Ascending aorta (tissue), 2 donors: Measurements from ENCODE around the gene HTR2B. TPM values are rescaled to one million over a fixed set of nuclear protein-coding genes. Genes with fewer than 3 reads are reported as not detected.
A peak's percentile ranks its signal among the peaks of the same experiment; 100 is the strongest.

ENCODE experiments used
- DNase-seq, 2 donors: peaks; one replicate each; pipeline ENCODE4 v3.0.0-alpha.2; 2019; ENCODE audit warnings: low spot score in 2 of 2
- H3K27ac ChIP-seq, 2 donors: fragments of 200-600 bp; sonication (generic); one replicate each; pipeline ENCODE4 v1.5.1; 2016 to 2017; ENCODE audit warnings: mild to moderate bottlenecking in 1 of 2
- H3K27me3 ChIP-seq: fragments of 200-600 bp; sonication (generic); one replicate; pipeline ENCODE4 v1.5.1; 2017
- H3K36me3 ChIP-seq, 2 donors: fragments of 200-600 bp; sonication (generic); one replicate each; pipeline ENCODE4 v1.5.1; 2016
- H3K4me1 ChIP-seq, 2 donors: fragments of 200-600 bp; sonication (generic); one replicate each; pipeline ENCODE4 v1.5.1; 2016 to 2017; ENCODE audit warnings: mild to moderate bottlenecking in 1 of 2
- H3K4me3 ChIP-seq, 2 donors: fragments of 200-600 bp; sonication (generic); one replicate each; pipeline ENCODE4 v1.5.1; 2016 to 2017; ENCODE audit warnings: mild to moderate bottlenecking in 1 of 2
- H3K9me3 ChIP-seq, 2 donors: fragments of 200-600 bp; sonication (generic); one replicate each; pipeline ENCODE4 v1.5.1; 2016
- CTCF ChIP-seq, 3 experiments: fragments of 200-600 bp in 2 of 3; fragments of 450-650 bp in 1 of 3; sonication (generic) in 2 of 3; IDR thresholded peaks; one replicate each; pipeline ENCODE4 v1.5.1; 2016 to 2019; ENCODE audit warnings: antibody characterized with exemption in 3 of 3, mild to moderate bottlenecking in 1 of 3, moderate library complexity in 1 of 3
- intact Hi-C: fragments of 100-400 bp; cut with DNase I; formaldehyde crosslinking; loops from one replicate; pipeline ENCODE4 v1.15.1; 2023
- total RNA-seq: library from RNA; depleted of rRNA; stranded (reverse); fragments of >200 nt; gene quantifications from one replicate; pipeline ENCODE4 v1.1.0, GENCODE V29; 2016

HTR2B gene
- total RNA-seq, 1 donor from 2014 or later = 0.75 TPM

GRCh38 chr2:231168460-231169139, 43.8 kb upstream of the HTR2B start:
- Histone ChIP-seq H3K4me3 (no peak overlapping the region), H3K27ac (no peak overlapping the region), H3K27me3 (no peaks in the 10 kb centered on the region), H3K9me3 (no peaks in the 10 kb centered on the region), H3K36me3 (peaks cover 24 to 38% of the 10 kb centered on the region in 2 donors), H3K4me1 (no peaks in the 10 kb centered on the region)
- TF ChIP-seq CTCF (IDR thresholded peaks at IDR 0.05) = no peak
- intact Hi-C loops = no loop called here
- DNase-seq = no peak

GRCh38 chr2:231167745-231168459, 43.1 kb upstream of the HTR2B start:
- TF ChIP-seq CTCF (IDR thresholded peaks at IDR 0.05) = no peak
- peaks cover 0 to 2% of the 10 kb centered on the region in 2 donors for H3K4me1 ChIP-seq
- no peak overlapping the region for H3K27ac ChIP-seq
- no peaks in the 10 kb centered on the region for H3K9me3 ChIP-seq
- H3K36me3 ChIP-seq = peaks cover 24 to 34% of the 10 kb centered on the region in 2 donors
- no peak for DNase-seq
- no peak overlapping the region for H3K4me3 ChIP-seq
- H3K27me3 ChIP-seq = no peaks in the 10 kb centered on the region
- intact Hi-C loops = no loop called here

GRCh38 chr2:231163414-231164095, 38.7 kb upstream of the HTR2B start:
- Histone ChIP-seq H3K36me3 (peaks cover 21 to 24% of the 10 kb centered on the region in 2 donors), H3K4me1 (peaks cover 7 to 24% of the 10 kb centered on the region in 2 donors), H3K27me3 (no peaks in the 10 kb centered on the region), H3K4me3 (no peak overlapping the region), H3K27ac (peak overlapping the region in 1 of 2 donors; percentile 85), H3K9me3 (no peaks in the 10 kb centered on the region)
- no peak for TF ChIP-seq CTCF (IDR thresholded peaks at IDR 0.05)
- intact Hi-C loops = loop anchor here (2.0 kb wide), 1 partner anchor 27 kb away; no protein-coding TSS in a partner anchor
- DNase-seq = no peak

GRCh38 chr2:231163011-231163410, 38.2 kb upstream of the HTR2B start:
- Histone ChIP-seq H3K36me3 (peaks cover 21 to 24% of the 10 kb centered on the region in 2 donors), H3K27ac (peak overlapping the region; percentile 55 to 85), H3K9me3 (no peaks in the 10 kb centered on the region), H3K27me3 (no peaks in the 10 kb centered on the region), H3K4me3 (no peak overlapping the region), H3K4me1 (peaks cover 7 to 24% of the 10 kb centered on the region in 2 donors)
- no peak for TF ChIP-seq CTCF (IDR thresholded peaks at IDR 0.05)
- intact Hi-C loops = loop anchor here (2.0 kb wide), 1 partner anchor 28 kb away; no protein-coding TSS in a partner anchor
- no peak for DNase-seq

GRCh38 chr2:231161877-231162329, 37.1 kb upstream of the HTR2B start:
- DNase-seq = no peak
- TF ChIP-seq CTCF (IDR thresholded peaks at IDR 0.05) = no peak
- H3K27me3 ChIP-seq = no peaks in the 10 kb centered on the region
- H3K27ac ChIP-seq = peak overlapping the region; percentile 55 to 85
- H3K36me3 ChIP-seq = peaks cover 13 to 14% of the 10 kb centered on the region in 2 donors
- H3K4me3 ChIP-seq = no peak overlapping the region
- H3K9me3 ChIP-seq = no peaks in the 10 kb centered on the region
- intact Hi-C loops = loop anchor here (2.0 kb wide), 1 partner anchor 29 kb away; no protein-coding TSS in a partner anchor
- H3K4me1 ChIP-seq = peaks cover 7 to 24% of the 10 kb centered on the region in 2 donors
